Fibroblast of skin of left biceps (primary cell): ENCODE data around the gene THBS1.

Experiments used
- DNase-seq, 2 experiments: peaks; one replicate each; pipeline ENCODE4 v3.0.0-alpha.2; 2013; ENCODE audit warnings: low read depth in 2 of 2

THBS1 gene

GRCh38 chr15:39573844-39574243 is 7.0 kb upstream of the THBS1 start:
- no peak for DNase-seq

- peak; percentile 19 to 21 for DNase-seq
These were observed 6.5 kb upstream of the THBS1 start for GRCh38 chr15:39574427-39574826.

DNA sequence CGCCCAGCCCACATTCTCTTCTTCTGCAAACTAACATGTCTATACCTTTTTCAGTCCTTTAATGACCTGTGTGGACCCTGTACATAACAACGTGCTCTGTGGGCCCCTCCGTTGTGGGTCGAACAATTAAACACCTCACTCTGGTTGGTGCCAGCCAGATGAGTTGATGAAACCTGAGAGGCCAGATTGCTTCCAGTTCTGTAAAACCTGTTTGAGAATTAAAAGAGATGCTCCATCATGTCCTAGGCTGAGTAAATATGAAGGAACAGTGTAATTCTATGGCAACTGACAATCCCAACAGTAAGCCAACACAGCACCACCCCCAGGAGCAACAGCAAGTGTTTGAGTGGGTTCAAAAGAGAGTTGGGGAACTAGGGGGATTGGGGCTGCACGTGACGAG is 5.7 kb upstream of the THBS1 start:
- no peak for DNase-seq

DNA sequence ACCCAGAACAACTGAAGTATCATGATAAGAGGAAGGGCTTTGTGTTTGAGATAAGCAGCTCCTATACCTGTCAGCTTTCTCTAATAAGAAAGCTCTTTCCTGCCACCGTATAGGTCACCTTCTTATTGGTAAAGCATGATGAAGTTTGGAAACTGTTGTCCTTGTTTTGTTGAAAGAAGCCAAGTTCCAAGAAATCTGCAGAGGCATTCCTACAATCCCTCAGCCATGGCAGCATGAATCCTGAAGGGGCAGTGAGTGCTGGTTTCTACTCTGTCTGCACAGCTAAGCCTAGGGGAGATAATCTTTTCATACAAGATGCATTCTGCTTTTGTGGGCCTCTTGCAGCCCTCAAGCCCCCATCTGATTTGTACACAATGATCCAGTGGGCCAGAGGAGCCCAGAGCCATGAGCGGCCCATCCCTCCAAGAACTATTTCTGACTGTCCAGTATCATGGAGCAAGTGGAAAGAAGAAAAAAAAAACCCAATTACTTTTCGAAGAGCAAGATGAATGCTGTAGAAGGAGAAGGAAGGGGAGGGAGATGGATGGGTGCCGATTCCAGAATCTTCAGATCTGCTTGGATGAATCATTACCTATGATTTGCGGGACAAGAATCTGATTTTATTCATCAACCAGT is 1.9 kb upstream of the THBS1 start:
- DNase-seq, result peak; percentile 15 to 24

DNA sequence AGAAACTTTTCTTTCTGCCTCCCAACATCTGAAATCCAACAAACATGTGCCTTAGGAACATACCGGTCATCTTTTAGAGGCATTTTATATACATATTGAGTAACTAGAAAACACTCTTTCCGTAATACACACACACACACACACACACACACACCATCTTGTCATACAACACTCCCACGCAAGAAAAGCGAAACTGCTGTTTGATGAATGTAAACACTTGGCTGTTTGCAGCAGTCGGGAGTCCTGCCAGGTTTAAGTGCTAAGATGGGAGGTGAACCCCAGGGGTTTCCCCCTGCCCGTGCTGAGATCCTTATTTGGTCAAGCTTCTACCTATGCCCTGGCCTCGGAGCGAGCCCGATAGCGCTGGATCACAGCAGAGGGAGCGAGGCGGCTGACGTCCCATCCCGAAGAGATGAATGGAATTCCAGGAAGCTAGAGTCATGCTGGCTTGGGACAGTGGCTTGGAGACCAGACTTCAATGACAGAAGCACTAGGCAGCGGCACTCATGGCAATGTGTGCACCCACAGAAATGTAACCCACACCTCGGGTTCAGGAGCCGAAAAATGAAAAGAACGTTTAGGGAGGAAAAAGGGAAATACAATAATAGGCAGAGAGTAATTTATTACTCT is 1.3 kb upstream of the THBS1 start:
- DNase-seq, result peak; percentile 81 to 85

- DNase-seq, result peak; percentile 96
These were observed 778 bp upstream of the THBS1 start for GRCh38 chr15:39580117-39580484.

GRCh38 chr15:39581242-39581792 is 438 bp downstream of the THBS1 start:
- DNase-seq, result peak in 1 of 2 experiments; percentile 12

DNA sequence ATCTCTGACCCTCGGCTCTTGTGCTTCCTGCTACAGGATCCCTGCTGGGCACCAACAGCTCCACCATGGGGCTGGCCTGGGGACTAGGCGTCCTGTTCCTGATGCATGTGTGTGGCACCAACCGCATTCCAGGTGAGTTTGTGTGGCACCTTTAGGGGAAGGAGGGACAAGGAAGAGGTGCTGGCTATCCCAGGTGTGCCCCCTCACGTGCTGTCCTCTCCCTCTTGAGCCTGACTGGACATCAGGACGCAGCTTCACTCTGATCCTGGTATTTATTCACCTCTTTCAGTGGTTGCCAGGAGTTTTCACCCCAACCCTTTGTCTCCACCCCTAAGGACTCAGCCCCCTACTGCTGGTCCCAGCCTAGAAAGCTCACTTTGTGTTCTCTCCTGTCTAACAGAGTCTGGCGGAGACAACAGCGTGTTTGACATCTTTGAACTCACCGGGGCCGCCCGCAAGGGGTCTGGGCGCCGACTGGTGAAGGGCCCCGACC is 960 bp downstream of the THBS1 start:
- peak; percentile 11 to 19 for DNase-seq

- peak; percentile 19 to 28 for DNase-seq
These were observed 1.6 kb downstream of the THBS1 start for GRCh38 chr15:39582286-39582976.

GRCh38 chr15:39582977-39583595 is 2.2 kb downstream of the THBS1 start:
- DNase-seq, result peak; percentile 3 to 10

GRCh38 chr15:39583596-39584265 is 2.9 kb downstream of the THBS1 start:
- DNase-seq, result peak; percentile 25 to 31

GRCh38 chr15:39584266-39584659 is 3.4 kb downstream of the THBS1 start:
- DNase-seq, result peak in 1 of 2 experiments; percentile 10

DNA sequence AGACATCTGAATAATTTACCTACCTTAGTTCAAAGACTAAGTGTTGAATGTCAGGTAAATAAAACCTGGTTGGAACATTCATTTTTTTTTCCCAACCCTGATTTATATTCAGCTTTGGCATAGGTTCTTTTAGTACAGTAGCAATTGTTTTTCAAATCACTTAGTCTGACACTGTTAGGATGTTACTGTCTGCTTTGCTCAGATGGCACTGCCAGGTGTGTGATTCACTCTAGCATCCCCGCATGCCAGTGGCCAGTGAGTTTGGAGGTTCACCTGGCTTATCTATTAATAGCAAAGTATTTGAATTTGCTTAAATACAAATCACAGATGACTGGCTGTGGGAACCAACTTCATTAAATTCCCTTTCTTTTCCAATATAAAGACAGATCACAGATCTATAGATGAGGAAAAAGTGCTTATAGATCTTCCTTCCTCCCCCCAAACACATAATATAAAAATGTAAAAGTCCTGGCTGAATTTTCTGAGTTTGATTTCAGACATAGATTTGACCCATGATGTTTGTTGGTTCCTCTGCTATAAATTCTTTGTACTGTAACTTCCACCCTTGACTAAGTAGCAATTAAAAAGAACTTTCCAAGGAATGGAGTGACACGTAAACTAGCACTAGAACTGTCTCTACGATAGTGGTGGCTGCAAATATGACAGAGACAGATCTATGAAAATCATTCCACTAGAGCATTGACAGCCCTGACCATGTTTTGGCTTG is 3.9 kb downstream of the THBS1 start:
- peak in 1 of 2 experiments; percentile 2 for DNase-seq

GRCh38 chr15:39585389-39585841 is 4.5 kb downstream of the THBS1 start:
- DNase-seq, result peak; percentile 8 to 17

GRCh38 chr15:39585871-39586301 is 5.0 kb downstream of the THBS1 start:
- peak in 1 of 2 experiments; percentile 12 for DNase-seq

DNA sequence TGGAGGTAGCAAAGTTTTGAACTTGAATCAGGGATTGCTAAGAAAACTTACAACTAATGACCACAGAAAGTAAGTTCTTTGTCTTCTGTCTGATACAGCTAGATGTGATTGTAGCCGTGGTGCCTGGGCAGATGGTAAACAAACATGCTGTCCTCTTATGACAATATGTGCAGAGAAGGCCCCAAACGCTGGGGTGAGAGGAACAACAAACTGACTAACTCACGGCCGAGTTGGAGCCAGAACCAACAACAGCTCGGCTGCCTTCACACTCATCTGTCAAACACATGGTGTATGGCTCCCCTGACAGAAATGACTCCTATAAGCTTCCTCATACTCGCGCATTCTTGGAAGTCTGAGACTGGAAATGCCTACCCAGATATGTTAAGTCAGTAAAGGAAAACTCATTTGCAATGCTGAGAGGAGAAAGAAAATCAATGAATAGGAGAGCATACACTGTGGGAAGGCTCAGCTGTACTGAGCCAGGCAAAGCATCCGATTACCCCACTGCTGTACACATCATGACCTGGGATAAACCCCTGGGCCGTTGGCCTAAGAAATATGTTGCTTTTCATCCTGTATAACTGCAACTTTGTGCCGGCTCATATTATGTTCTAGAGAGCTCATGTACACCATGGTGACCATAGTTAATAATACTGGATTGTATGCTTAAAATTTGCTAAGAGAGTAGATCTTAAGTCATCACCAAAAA is 5.7 kb downstream of the THBS1 start:
- peak; percentile 53 to 55 for DNase-seq

- peak; percentile 26 to 28 for DNase-seq
These were observed 6.3 kb downstream of the THBS1 start for GRCh38 chr15:39587096-39587721.

- peak; percentile 18 to 24 for DNase-seq
These were observed 7.1 kb downstream of the THBS1 start for GRCh38 chr15:39587731-39588530.
